Panc1 (cell line): Measurements from ENCODE around the gene ARGLU1.

Source experiments
- CTCF ChIP-seq: fragments of 450-650 bp; IDR thresholded peaks from 2 replicates; pipeline ENCODE4 v1.5.1; 2017; ENCODE audit warnings: mild to moderate bottlenecking
- POLR2AphosphoS5 ChIP-seq: IDR thresholded peaks from 2 replicates; pipeline ENCODE4 v1.6.1; 2012; ENCODE audit warnings: mild to moderate bottlenecking, low read depth, low read length, moderate library complexity
- SIN3A ChIP-seq: IDR thresholded peaks from 2 replicates; pipeline ENCODE4 v1.6.1; 2012; ENCODE audit warnings: low read depth, mild to moderate bottlenecking, low read length, moderate library complexity, borderline replicate concordance; ENCODE audit not compliant: insufficient read depth
- TCF7L2 ChIP-seq: IDR thresholded peaks from 2 replicates; pipeline ENCODE4 v1.6.1; 2011; ENCODE audit warnings: mild to moderate bottlenecking, low read depth, low read length, inconsistent platforms
- TF ChIP-seq, protein P1 (sequence below), 2 experiments: IDR thresholded peaks; 2 replicates each; pipeline ENCODE4 v1.6.1; 2011 to 2012; ENCODE audit warnings: low read depth in 2 of 2, control low read depth in 1 of 2, low read length in 1 of 2, mild to moderate bottlenecking in 1 of 2, moderate library complexity in 1 of 2; ENCODE audit not compliant: insufficient read depth in 1 of 2

DNA sequence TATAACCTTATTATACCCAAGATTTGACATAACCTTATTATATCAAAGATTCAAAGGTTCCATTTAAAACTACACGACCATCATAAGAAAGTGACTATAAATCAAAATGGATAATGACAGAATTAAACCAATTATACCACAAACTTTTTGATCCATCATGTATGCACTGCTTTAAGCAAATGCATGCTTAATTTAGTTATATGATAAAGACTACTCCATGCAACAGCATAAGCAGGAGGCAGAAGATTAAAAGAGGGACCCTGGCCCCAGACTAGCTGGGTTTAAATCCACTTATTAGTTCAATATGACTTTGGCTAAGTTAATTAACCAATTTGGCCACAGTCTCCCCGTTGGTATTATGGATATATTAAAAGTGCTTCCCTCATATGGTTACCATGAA is 43.8 kb downstream of the ARGLU1 start:
- TF ChIP-seq CTCF (no peak), POLR2AphosphoS5 (no peak), TCF7L2 (no peak), SIN3A (no peak)
- TF ChIP-seq, protein P1, sequence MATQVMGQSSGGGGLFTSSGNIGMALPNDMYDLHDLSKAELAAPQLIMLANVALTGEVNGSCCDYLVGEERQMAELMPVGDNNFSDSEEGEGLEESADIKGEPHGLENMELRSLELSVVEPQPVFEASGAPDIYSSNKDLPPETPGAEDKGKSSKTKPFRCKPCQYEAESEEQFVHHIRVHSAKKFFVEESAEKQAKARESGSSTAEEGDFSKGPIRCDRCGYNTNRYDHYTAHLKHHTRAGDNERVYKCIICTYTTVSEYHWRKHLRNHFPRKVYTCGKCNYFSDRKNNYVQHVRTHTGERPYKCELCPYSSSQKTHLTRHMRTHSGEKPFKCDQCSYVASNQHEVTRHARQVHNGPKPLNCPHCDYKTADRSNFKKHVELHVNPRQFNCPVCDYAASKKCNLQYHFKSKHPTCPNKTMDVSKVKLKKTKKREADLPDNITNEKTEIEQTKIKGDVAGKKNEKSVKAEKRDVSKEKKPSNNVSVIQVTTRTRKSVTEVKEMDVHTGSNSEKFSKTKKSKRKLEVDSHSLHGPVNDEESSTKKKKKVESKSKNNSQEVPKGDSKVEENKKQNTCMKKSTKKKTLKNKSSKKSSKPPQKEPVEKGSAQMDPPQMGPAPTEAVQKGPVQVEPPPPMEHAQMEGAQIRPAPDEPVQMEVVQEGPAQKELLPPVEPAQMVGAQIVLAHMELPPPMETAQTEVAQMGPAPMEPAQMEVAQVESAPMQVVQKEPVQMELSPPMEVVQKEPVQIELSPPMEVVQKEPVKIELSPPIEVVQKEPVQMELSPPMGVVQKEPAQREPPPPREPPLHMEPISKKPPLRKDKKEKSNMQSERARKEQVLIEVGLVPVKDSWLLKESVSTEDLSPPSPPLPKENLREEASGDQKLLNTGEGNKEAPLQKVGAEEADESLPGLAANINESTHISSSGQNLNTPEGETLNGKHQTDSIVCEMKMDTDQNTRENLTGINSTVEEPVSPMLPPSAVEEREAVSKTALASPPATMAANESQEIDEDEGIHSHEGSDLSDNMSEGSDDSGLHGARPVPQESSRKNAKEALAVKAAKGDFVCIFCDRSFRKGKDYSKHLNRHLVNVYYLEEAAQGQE (IDR thresholded peaks at IDR 0.05; ENCODE audit: insufficient read depth in 1 of 2, low read depth in 2 of 2, low read length in 1 of 2), result no peak
